ENCODE measurements around the gene WFIKKN1.

WFIKKN1 gene

GRCh38 chr16:676565-676902 is 45.7 kb downstream of the WFIKKN1 start (continued):
- no peak for TF ChIP-seq PATZ1 (CRISPR knock-in tag; IDR thresholded peaks at IDR 0.05; ENCODE audit: borderline replicate concordance)

GRCh38 chr16:676913-677312 is 46.1 kb downstream of the WFIKKN1 start:
- no peak for ATAC-seq
- TF ChIP-seq ZFP30 (CRISPR knock-in tag; IDR thresholded peaks at IDR 0.05) (no peak), PPARA (CRISPR knock-in tag; IDR thresholded peaks at IDR 0.05; ENCODE audit: borderline replicate concordance) (no peak)

GRCh38 chr16:677316-678190 is 46.8 kb downstream of the WFIKKN1 start:
- TF ChIP-seq TCF4 (CRISPR knock-in tag; IDR thresholded peaks at IDR 0.05; ENCODE audit: borderline replicate concordance) (no peak), RARB (CRISPR knock-in tag; IDR thresholded peaks at IDR 0.05) (no peak), BACH2 (CRISPR knock-in tag; IDR thresholded peaks at IDR 0.05; ENCODE audit: borderline replicate concordance) (no peak), POU6F1 (CRISPR knock-in tag; IDR thresholded peaks at IDR 0.05; ENCODE audit: borderline replicate concordance, low read depth) (no peak), ZFP3 (CRISPR knock-in tag; IDR thresholded peaks at IDR 0.05) (no peak), SNAI2 (CRISPR knock-in tag; IDR thresholded peaks at IDR 0.05) (no peak), OSR1 (CRISPR knock-in tag; IDR thresholded peaks at IDR 0.05) (no peak), ISL1 (CRISPR knock-in tag; IDR thresholded peaks at IDR 0.05) (no peak), ZNF70 (CRISPR knock-in tag; IDR thresholded peaks at IDR 0.05) (no peak), CREB5 (CRISPR knock-in tag; IDR thresholded peaks at IDR 0.05; ENCODE audit: low read depth) (no peak), ESRRG (CRISPR knock-in tag; IDR thresholded peaks at IDR 0.05) (no peak), ZNF565 (CRISPR knock-in tag; conservative IDR thresholded peaks at IDR 0.05; ENCODE audit: low read depth) (no peak), PPARA (CRISPR knock-in tag; IDR thresholded peaks at IDR 0.05; ENCODE audit: borderline replicate concordance) (no peak), CSRNP3 (CRISPR knock-in tag; IDR thresholded peaks at IDR 0.05) (no peak)
- no peak for ATAC-seq

- TF ChIP-seq BACH2 (CRISPR knock-in tag; IDR thresholded peaks at IDR 0.05; ENCODE audit: borderline replicate concordance) (no peak), ISL1 (CRISPR knock-in tag; IDR thresholded peaks at IDR 0.05) (no peak), CSRNP3 (CRISPR knock-in tag; IDR thresholded peaks at IDR 0.05) (no peak), ZFP3 (CRISPR knock-in tag; IDR thresholded peaks at IDR 0.05) (no peak), PATZ1 (CRISPR knock-in tag; IDR thresholded peaks at IDR 0.05; ENCODE audit: borderline replicate concordance) (no peak), ZNF70 (CRISPR knock-in tag; IDR thresholded peaks at IDR 0.05) (no peak), POU6F1 (CRISPR knock-in tag; IDR thresholded peaks at IDR 0.05; ENCODE audit: borderline replicate concordance, low read depth) (no peak), CREB5 (CRISPR knock-in tag; IDR thresholded peaks at IDR 0.05; ENCODE audit: low read depth) (no peak), TCF4 (CRISPR knock-in tag; IDR thresholded peaks at IDR 0.05; ENCODE audit: borderline replicate concordance) (no peak), ZNF565 (CRISPR knock-in tag; conservative IDR thresholded peaks at IDR 0.05; ENCODE audit: low read depth) (no peak), OSR1 (CRISPR knock-in tag; IDR thresholded peaks at IDR 0.05) (no peak), ESRRG (CRISPR knock-in tag; IDR thresholded peaks at IDR 0.05) (no peak), RARB (CRISPR knock-in tag; IDR thresholded peaks at IDR 0.05) (no peak)
- no peak for ATAC-seq
These were observed 47.5 kb downstream of the WFIKKN1 start for GRCh38 chr16:678209-678857.

All from SK-N-SH treated with all-trans-retinoic acid at 6 μM for 48 hours (cell line).